PC-9 (cell line): ENCODE results near the gene HSD17B14. TPM values are rescaled to one million over a fixed set of nuclear protein-coding genes. Genes with fewer than 3 reads are reported as not detected.
A peak's percentile ranks its signal among the peaks of the same experiment; 100 is the strongest.

Source experiments
- BruUV-seq: library from RNA; stranded (reverse); fragments of 400-500 nt; replicated peaks from 2 replicates; lab custom pipeline; 2021; lab: Mats Ljungman, UMichigan
- CTCF ChIA-PET: fragments of 300-600 bp; sonication (Branson Sonifier 250); formaldehyde crosslinking; loops from one replicate; lab custom pipeline; 2022; ENCODE audit warnings: antibody characterized with exemption; lab: Charles Lee
- POLR2A ChIA-PET: fragments of 300-600 bp; sonication (Branson Sonifier 250); formaldehyde crosslinking; loops from one replicate; lab custom pipeline; 2022; ENCODE audit warnings: antibody characterized with exemption; ENCODE audit not compliant: unreplicated experiment; lab: Charles Lee
- DNase-seq, 2 experiments: peaks; one replicate each; pipeline versions ENCODE4 v3.0.0 to v3.0.0-alpha.2; 2015 to 2022; ENCODE audit warnings: mixed read lengths in 1 of 2
- H2AFZ ChIP-seq: fragments of 200-600 bp; sonication (generic); 2 replicates; pipeline ENCODE4 v1.8.1; 2017; ENCODE audit warnings: antibody characterized with exemption
- H3F3A ChIP-seq: fragments of 200-600 bp; sonication (generic); 2 replicates; pipeline ENCODE4 v1.8.1; 2017; ENCODE audit warnings: antibody characterized with exemption, mild to moderate bottlenecking, low read depth; ENCODE audit not compliant: insufficient read depth
- H3K27ac ChIP-seq: fragments of 200-600 bp; sonication (generic); 2 replicates; pipeline ENCODE4 v1.6.1; 2016; ENCODE audit warnings: mixed run types
- H3K27me3 ChIP-seq: fragments of 200-600 bp; sonication (generic); 2 replicates; pipeline ENCODE4 v1.6.1; 2016; ENCODE audit warnings: low read depth, mixed run types; ENCODE audit not compliant: insufficient read depth
- H3K36me3 ChIP-seq: fragments of 200-600 bp; sonication (generic); 2 replicates; pipeline ENCODE4 v1.6.1; 2016; ENCODE audit warnings: low read depth, mixed run types
- H3K4me1 ChIP-seq: fragments of 200-600 bp; sonication (generic); replicated peaks from 2 replicates; pipeline ENCODE4 v1.6.1; 2016; ENCODE audit warnings: mixed run types; ENCODE audit not compliant: insufficient read depth
- H3K4me2 ChIP-seq: fragments of 200-600 bp; sonication (generic); 2 replicates; pipeline ENCODE4 v1.6.1; 2017; ENCODE audit warnings: mixed run types
- H3K4me3 ChIP-seq: fragments of 200-600 bp; sonication (generic); 2 replicates; pipeline ENCODE4 v1.6.1; 2016; ENCODE audit warnings: mixed run types
- H3K79me2 ChIP-seq: fragments of 200-600 bp; sonication (generic); 2 replicates; pipeline ENCODE4 v1.6.1; 2017; ENCODE audit warnings: low read depth, mixed run types
- H3K9me2 ChIP-seq: fragments of 200-600 bp; sonication (generic); 2 replicates; pipeline ENCODE4 v1.8.1; 2017; ENCODE audit warnings: mild to moderate bottlenecking; ENCODE audit not compliant: insufficient read depth
- H3K9me3 ChIP-seq: fragments of 200-600 bp; sonication (generic); 2 replicates; pipeline ENCODE4 v1.8.1; 2016; ENCODE audit warnings: low read depth; ENCODE audit not compliant: insufficient read depth
- H4K20me1 ChIP-seq: fragments of 200-600 bp; sonication (generic); 2 replicates; pipeline ENCODE4 v1.8.1; 2017; ENCODE audit not compliant: insufficient read depth
- CTCF ChIP-seq: fragments of 200-600 bp; sonication (generic); conservative IDR thresholded peaks from 2 replicates; pipeline ENCODE4 v1.6.1; 2017; ENCODE audit warnings: mixed run types, antibody characterized with exemption, mild to moderate bottlenecking, moderate library complexity
- EZH2 ChIP-seq: fragments of 200-600 bp; sonication (generic); IDR thresholded peaks from 2 replicates; pipeline ENCODE4 v1.8.0; 2017; ENCODE audit warnings: antibody characterized with exemption, low read depth
- intact Hi-C: fragments of 100-400 bp; cut with micrococcal nuclease; formaldehyde crosslinking; loops from one replicate; pipeline ENCODE4 v1.10.0; 2022; ENCODE audit not compliant: unreplicated experiment
- total RNA-seq: library from RNA; stranded (reverse); gene quantifications from 2 replicates; pipeline ENCODE4 v1.2.3, GENCODE V29; 2021

HSD17B14 gene
- total RNA-seq, 1 experiment from 2014 or later = 20.7 TPM

- ChIA-PET CTCF (interaction anchor here (0.7 to 1.3 kb wide), 2 partner anchors 8 to 34 kb away, joined by 3 to 5 read pairs; no protein-coding TSS in a partner anchor), POLR2A (no interaction called here)
- Histone ChIP-seq H3K9me2 (no peaks in the 10 kb centered on the region), H3K4me2 (no peak overlapping the region), H3K27me3 (no peaks in the 10 kb centered on the region), H3K27ac (no peak overlapping the region), H3K79me2 (no peaks in the 10 kb centered on the region), H3F3A (peaks cover 65% of the 10 kb centered on the region), H3K4me1 (peaks cover 21% of the 10 kb centered on the region), H4K20me1 (no peaks in the 10 kb centered on the region), H3K9me3 (no peaks in the 10 kb centered on the region), H3K4me3 (no peak overlapping the region), H3K36me3 (no peaks in the 10 kb centered on the region), H2AFZ (no peak overlapping the region)
- no peak for TF ChIP-seq EZH2
- 0 out of 2 replicates have a peak, but pooled peaks have one; percentile 17 for TF ChIP-seq CTCF
- no peak for DNase-seq
- no TSS peak for BruUV-seq
- intact Hi-C loops = no loop called here
Measured at GRCh38 chr19:48807590-48808308, 28.5 kb downstream of the HSD17B14 start.

- H3K4me2 ChIP-seq = no peak overlapping the region
Measured at GRCh38 chr19:48806818-48807589, 29.3 kb downstream of the HSD17B14 start.

More at GRCh38 chr19:48806818-48807589, 29.3 kb downstream of the HSD17B14 start:
- H3K27ac ChIP-seq = no peak overlapping the region
- H4K20me1 ChIP-seq = no peaks in the 10 kb centered on the region
- peaks cover 66% of the 10 kb centered on the region for H3F3A ChIP-seq
- BruUV-seq = no TSS peak
- no peaks in the 10 kb centered on the region for H3K79me2 ChIP-seq
- no peak overlapping the region for H2AFZ ChIP-seq
- H3K36me3 ChIP-seq = no peaks in the 10 kb centered on the region
- H3K4me1 ChIP-seq = peaks cover 29% of the 10 kb centered on the region
- no peaks in the 10 kb centered on the region for H3K27me3 ChIP-seq
- ChIA-PET CTCF (interaction anchor here (0.6 to 1.3 kb wide), 2 partner anchors 35 to 258 kb away, joined by 3 to 5 read pairs; partner anchors contain the start of gene NTF4), POLR2A (interaction anchor here (0.7 kb wide), 1 partner anchor 11 kb away, joined by 3 read pairs; no protein-coding TSS in a partner anchor)
- H3K9me2 ChIP-seq = no peaks in the 10 kb centered on the region
- no peak overlapping the region for H3K4me3 ChIP-seq
- DNase-seq = no peak
- intact Hi-C loops = no loop called here
- no peak for TF ChIP-seq CTCF
- TF ChIP-seq EZH2 = no peak
- H3K9me3 ChIP-seq = no peaks in the 10 kb centered on the region
